Measurements from ENCODE around the gene GALNT3. TPM values are rescaled to one million over a fixed set of nuclear protein-coding genes. Genes with fewer than 3 reads are reported as not detected.
A peak's percentile ranks its signal among the peaks of the same experiment; 100 is the strongest.

Gene GALNT3
- total RNA-seq, 1 experiment from 2014 or later, result 20.2 TPM

DNA sequence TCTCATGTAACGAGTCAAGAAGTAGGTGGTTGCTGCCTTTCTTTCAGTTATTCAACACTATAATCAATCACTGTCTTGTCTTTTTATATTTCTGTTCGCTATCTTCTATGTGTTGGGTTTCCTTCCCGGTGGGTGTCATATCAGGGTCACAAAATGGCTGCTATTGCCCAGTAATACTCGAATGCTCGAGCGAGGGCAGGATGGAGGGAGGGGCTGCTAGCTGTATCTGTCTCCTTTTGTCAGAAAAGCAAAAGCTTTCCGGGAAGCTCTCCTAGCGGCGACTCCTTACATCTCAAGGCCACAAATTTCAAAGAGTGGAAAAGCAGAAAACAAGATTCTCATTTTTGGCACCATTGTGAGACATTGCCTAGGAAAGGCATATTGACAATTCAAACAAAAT is 16.4 kb upstream of the GALNT3 start:
- POLR2A ChIA-PET, result interaction anchor here (1.4 kb wide), 1 partner anchor 16 kb away, joined by 4 read pairs; the partner anchor contains the start of gene GALNT3
- BruUV-seq (replicated peaks), result no TSS peak
- CTCF ChIA-PET, result no interaction called here
- TF ChIP-seq, protein P1, sequence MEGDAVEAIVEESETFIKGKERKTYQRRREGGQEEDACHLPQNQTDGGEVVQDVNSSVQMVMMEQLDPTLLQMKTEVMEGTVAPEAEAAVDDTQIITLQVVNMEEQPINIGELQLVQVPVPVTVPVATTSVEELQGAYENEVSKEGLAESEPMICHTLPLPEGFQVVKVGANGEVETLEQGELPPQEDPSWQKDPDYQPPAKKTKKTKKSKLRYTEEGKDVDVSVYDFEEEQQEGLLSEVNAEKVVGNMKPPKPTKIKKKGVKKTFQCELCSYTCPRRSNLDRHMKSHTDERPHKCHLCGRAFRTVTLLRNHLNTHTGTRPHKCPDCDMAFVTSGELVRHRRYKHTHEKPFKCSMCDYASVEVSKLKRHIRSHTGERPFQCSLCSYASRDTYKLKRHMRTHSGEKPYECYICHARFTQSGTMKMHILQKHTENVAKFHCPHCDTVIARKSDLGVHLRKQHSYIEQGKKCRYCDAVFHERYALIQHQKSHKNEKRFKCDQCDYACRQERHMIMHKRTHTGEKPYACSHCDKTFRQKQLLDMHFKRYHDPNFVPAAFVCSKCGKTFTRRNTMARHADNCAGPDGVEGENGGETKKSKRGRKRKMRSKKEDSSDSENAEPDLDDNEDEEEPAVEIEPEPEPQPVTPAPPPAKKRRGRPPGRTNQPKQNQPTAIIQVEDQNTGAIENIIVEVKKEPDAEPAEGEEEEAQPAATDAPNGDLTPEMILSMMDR (IDR thresholded peaks at IDR 0.05; ENCODE audit: unreplicated experiment), result no peak
- Mint-ChIP-seq H3K36me3 (ENCODE audit: insufficient read depth, unreplicated experiment) (no peaks in the 10 kb centered on the region), H3K4me3 (ENCODE audit: unreplicated experiment) (no peak overlapping the region), H3K27me3 (ENCODE audit: insufficient read depth, unreplicated experiment) (no peaks in the 10 kb centered on the region), H3K4me1 (ENCODE audit: insufficient read depth, unreplicated experiment) (peaks cover 5% of the 10 kb centered on the region), H3K27ac (ENCODE audit: low read depth, unreplicated experiment) (no peak overlapping the region), H3K9me3 (ENCODE audit: unreplicated experiment) (no peaks in the 10 kb centered on the region)
- DNase-seq (ENCODE audit: unreplicated experiment), result no peak
- intact Hi-C loops (cut with micrococcal nuclease), result no loop called here

DNA sequence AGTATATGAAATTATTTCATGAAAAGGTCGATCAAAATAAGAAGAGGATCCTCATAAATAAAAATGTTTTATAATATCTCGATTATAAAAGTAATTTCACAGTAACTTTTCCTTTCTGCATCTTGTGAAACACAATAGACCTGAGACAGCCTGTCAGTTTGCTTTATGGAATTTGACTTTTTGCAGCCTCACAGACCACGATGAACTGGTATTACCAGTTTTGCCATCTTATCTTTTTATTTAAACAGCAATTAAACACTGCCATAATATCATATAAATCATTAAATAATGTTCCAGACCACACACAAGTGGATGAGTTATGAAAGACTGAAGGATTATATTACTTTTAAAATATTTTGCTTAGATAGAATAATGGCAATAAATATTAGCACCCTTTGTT is 10.7 kb upstream of the GALNT3 start:
- Mint-ChIP-seq H3K27me3 (ENCODE audit: insufficient read depth, unreplicated experiment) (no peaks in the 10 kb centered on the region), H3K4me3 (ENCODE audit: unreplicated experiment) (no peak overlapping the region), H3K36me3 (ENCODE audit: insufficient read depth, unreplicated experiment) (no peaks in the 10 kb centered on the region), H3K4me1 (ENCODE audit: insufficient read depth, unreplicated experiment) (peaks cover 8% of the 10 kb centered on the region), H3K27ac (ENCODE audit: low read depth, unreplicated experiment) (no peak overlapping the region), H3K9me3 (ENCODE audit: unreplicated experiment) (no peaks in the 10 kb centered on the region)
- no TSS peak for BruUV-seq (replicated peaks)
- DNase-seq (ENCODE audit: unreplicated experiment), result no peak
- CTCF ChIA-PET, result no interaction called here
- intact Hi-C loops (cut with micrococcal nuclease), result no loop called here
- POLR2A ChIA-PET, result no interaction called here
- TF ChIP-seq, protein P1 (IDR thresholded peaks at IDR 0.05; ENCODE audit: unreplicated experiment), result no peak

DNA sequence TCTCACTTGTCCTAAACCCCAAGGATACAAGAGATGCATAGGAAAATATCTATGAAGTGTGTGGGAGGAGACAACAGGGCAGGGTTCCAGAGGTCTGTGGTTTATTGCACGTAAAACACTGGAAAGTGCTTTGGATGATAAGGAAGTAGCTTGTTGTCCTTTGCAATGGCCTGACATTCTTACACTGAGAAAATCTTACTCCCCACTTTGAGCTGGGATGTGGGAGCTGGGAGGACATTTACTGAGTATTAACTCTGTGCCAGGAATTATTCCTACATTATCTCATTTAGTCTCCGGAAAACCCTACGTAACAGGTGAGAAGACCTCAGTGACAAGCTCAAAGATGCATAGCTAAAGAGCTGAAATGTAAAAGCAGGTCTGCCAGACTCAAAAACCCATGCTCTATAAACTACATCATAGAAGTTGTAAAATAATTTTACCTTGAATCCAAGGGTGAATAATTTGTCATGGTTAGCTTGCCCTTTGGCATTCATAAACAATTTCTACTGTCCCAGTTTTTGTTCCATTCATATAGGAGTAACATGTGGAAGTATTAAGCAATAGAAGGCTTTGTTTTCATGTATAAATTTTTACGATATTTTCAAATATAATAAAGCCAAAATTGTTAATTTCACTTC is 9.2 kb upstream of the GALNT3 start:
- no peak overlapping the region for H3K27ac Mint-ChIP-seq (ENCODE audit: low read depth, unreplicated experiment)
- no peak overlapping the region for H3K4me3 Mint-ChIP-seq (ENCODE audit: unreplicated experiment)
- peaks cover 4% of the 10 kb centered on the region for H3K4me1 Mint-ChIP-seq (ENCODE audit: insufficient read depth, unreplicated experiment)
- no peaks in the 10 kb centered on the region for H3K27me3 Mint-ChIP-seq (ENCODE audit: insufficient read depth, unreplicated experiment)
- ChIA-PET POLR2A (interaction anchor here (0.8 to 2.0 kb wide), 2 partner anchors 9 to 33 kb away, joined by 3 to 9 read pairs; partner anchors contain the start of gene GALNT3), CTCF (no interaction called here)
- H3K9me3 Mint-ChIP-seq (ENCODE audit: unreplicated experiment), result no peaks in the 10 kb centered on the region
- BruUV-seq (replicated peaks), result no TSS peak
- intact Hi-C loops (cut with micrococcal nuclease), result no loop called here
- DNase-seq (ENCODE audit: unreplicated experiment), result peak; percentile 19
- H3K36me3 Mint-ChIP-seq (ENCODE audit: insufficient read depth, unreplicated experiment), result no peaks in the 10 kb centered on the region
- TF ChIP-seq, protein P1 (IDR thresholded peaks at IDR 0.05; ENCODE audit: unreplicated experiment), result no peak

DNA sequence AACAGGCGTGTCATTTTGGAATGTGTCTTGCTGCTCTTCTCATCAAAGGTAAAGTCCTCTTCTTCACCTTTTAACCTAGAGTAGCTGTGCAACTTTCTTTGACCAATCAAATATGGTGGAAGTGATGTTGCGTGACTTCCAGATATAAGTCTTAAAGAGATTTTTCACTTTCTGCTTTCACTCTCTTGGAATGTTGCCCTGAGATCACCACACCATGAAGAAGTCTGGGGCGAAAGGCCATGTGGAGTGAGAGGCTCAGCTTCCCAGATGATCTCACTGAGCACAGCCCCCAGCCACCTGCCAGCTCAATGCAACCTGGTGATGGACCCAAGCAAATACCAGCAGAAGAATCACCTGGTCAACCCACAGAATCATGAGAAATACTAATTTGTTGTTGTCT is 7.1 kb upstream of the GALNT3 start:
- no TSS peak for BruUV-seq (replicated peaks)
- CTCF ChIA-PET, result no interaction called here
- intact Hi-C loops (cut with micrococcal nuclease), result no loop called here
- peaks cover 4% of the 10 kb centered on the region for H3K4me1 Mint-ChIP-seq (ENCODE audit: insufficient read depth, unreplicated experiment)
- TF ChIP-seq, protein P1 (IDR thresholded peaks at IDR 0.05; ENCODE audit: unreplicated experiment), result no peak
- H3K9me3 Mint-ChIP-seq (ENCODE audit: unreplicated experiment), result no peaks in the 10 kb centered on the region
- H3K27ac Mint-ChIP-seq (ENCODE audit: low read depth, unreplicated experiment), result no peak overlapping the region
- no peaks in the 10 kb centered on the region for H3K27me3 Mint-ChIP-seq (ENCODE audit: insufficient read depth, unreplicated experiment)
- DNase-seq (ENCODE audit: unreplicated experiment), result no peak
- H3K36me3 Mint-ChIP-seq (ENCODE audit: insufficient read depth, unreplicated experiment), result no peaks in the 10 kb centered on the region
- H3K4me3 Mint-ChIP-seq (ENCODE audit: unreplicated experiment), result no peak overlapping the region
- POLR2A ChIA-PET, result no interaction called here

All from MCF 10A (cell line).